Esophagus (tissue), 2 donors: ENCODE measurements around the gene KLC1. TPM values are rescaled to one million over a fixed set of nuclear protein-coding genes. Genes with fewer than 3 reads are reported as not detected.

Experiments
- H3K27ac ChIP-seq, 2 donors: one replicate each; pipeline ENCODE4 v1.5.1; 2013; ENCODE audit warnings: low read depth in 2 of 2, mild to moderate bottlenecking in 2 of 2, inconsistent platforms in 1 of 2, low read length in 1 of 2, moderate library complexity in 1 of 2
- H3K27me3 ChIP-seq, 2 donors: one replicate each; pipeline ENCODE4 v1.6.1; 2013; ENCODE audit warnings: low read length in 2 of 2, control low read depth in 1 of 2, mild to moderate bottlenecking in 1 of 2; ENCODE audit not compliant: insufficient read depth in 2 of 2, control insufficient read depth in 1 of 2
- H3K36me3 ChIP-seq, 2 donors: one replicate each; pipeline ENCODE4 v1.6.1; 2013; ENCODE audit warnings: low read length in 1 of 2; ENCODE audit not compliant: control insufficient read depth in 2 of 2, insufficient read depth in 2 of 2
- H3K4me1 ChIP-seq, 2 donors: one replicate each; pipeline ENCODE4 v1.6.1; 2013; ENCODE audit warnings: low read length in 1 of 2; ENCODE audit not compliant: control insufficient read depth in 2 of 2, insufficient read depth in 2 of 2
- H3K4me3 ChIP-seq, 2 donors: one replicate each; pipeline ENCODE4 v1.5.1; 2013; ENCODE audit warnings: low read length in 2 of 2, mild to moderate bottlenecking in 2 of 2, low read depth in 1 of 2, moderate library complexity in 1 of 2
- H3K9me3 ChIP-seq, 2 donors: one replicate each; pipeline ENCODE4 v1.6.1; 2013; ENCODE audit warnings: mild to moderate bottlenecking in 2 of 2, low read depth in 1 of 2, low read length in 1 of 2, moderate library complexity in 1 of 2; ENCODE audit not compliant: control insufficient read depth in 2 of 2, insufficient read depth in 1 of 2
- WGBS, 2 donors: extraction: QIAGEN DNeasy Blood & Tissue Kit; methylation state at CpG; one replicate each; pipeline ENCODE4 v1.1.7; 2013; 5-methylcytosine and 5-hydroxymethylcytosine counted together
- polyA plus RNA-seq, 2 donors: library from polyadenylated mRNA; stranded (reverse); fragments of 200-250 nt; gene quantifications; one replicate each; pipeline ENCODE4 v1.2.3, GENCODE V29; 2013
- donor health status: healthy with polysubstance abuse.
- donor health status: Bipolar disorder and iron deficiency.

The KLC1 gene
- polyA plus RNA-seq, 2 donors = 69.8 to 102 TPM

GRCh38 chr14:103740991-103741689 is 112.1 kb downstream of the KLC1 start:
- H3K27ac ChIP-seq = no peak overlapping the region
- H3K4me1 ChIP-seq = peaks cover 3 to 7% of the 10 kb centered on the region in 2 donors
- no peaks in the 10 kb centered on the region for H3K27me3 ChIP-seq
- WGBS, 2 donors = 79 to 84% methylated on average over 14 of the region's 14 CpGs
- no peak overlapping the region for H3K4me3 ChIP-seq
- no peaks in the 10 kb centered on the region for H3K9me3 ChIP-seq
- H3K36me3 ChIP-seq = peaks cover 13 to 53% of the 10 kb centered on the region in 2 donors

- H3K27ac ChIP-seq = no peak overlapping the region
- 76 to 81% methylated on average over 9 of the region's 9 CpGs for WGBS, 2 donors
- H3K36me3 ChIP-seq = peaks cover 13 to 59% of the 10 kb centered on the region in 2 donors
- peaks cover 0 to 4% of the 10 kb centered on the region in 2 donors for H3K4me1 ChIP-seq
- no peak overlapping the region for H3K4me3 ChIP-seq
- H3K9me3 ChIP-seq = no peaks in the 10 kb centered on the region
- H3K27me3 ChIP-seq = no peaks in the 10 kb centered on the region
Observed at GRCh38 chr14:103741876-103742275, 112.9 kb downstream of the KLC1 start.

GRCh38 chr14:103742499-103743255 is 113.7 kb downstream of the KLC1 start:
- no peaks in the 10 kb centered on the region for H3K27me3 ChIP-seq
- no peak overlapping the region for H3K27ac ChIP-seq
- H3K4me1 ChIP-seq = peaks cover 0 to 2% of the 10 kb centered on the region in 2 donors
- H3K4me3 ChIP-seq = no peak overlapping the region
- whole genome bisulfite sequencing, 2 donors = 88 to 91% methylated on average over 14 of the region's 14 CpGs
- H3K9me3 ChIP-seq = no peaks in the 10 kb centered on the region
- peaks cover 13 to 59% of the 10 kb centered on the region in 2 donors for H3K36me3 ChIP-seq

- Histone ChIP-seq H3K27me3 (no peaks in the 10 kb centered on the region), H3K36me3 (peaks cover 10 to 58% of the 10 kb centered on the region in 2 donors)
- 89 to 93% methylated on average over 15 of the region's 15 CpGs for WGBS, 2 donors
Observed at GRCh38 chr14:103743691-103744090, 114.7 kb downstream of the KLC1 start.

GRCh38 chr14:103744621-103745395 is 115.8 kb downstream of the KLC1 start:
- H3K27ac ChIP-seq = no peak overlapping the region
- no peaks in the 10 kb centered on the region for H3K9me3 ChIP-seq
- no peak overlapping the region for H3K4me3 ChIP-seq
- H3K4me1 ChIP-seq = peaks cover 0 to 2% of the 10 kb centered on the region in 2 donors
- no peaks in the 10 kb centered on the region for H3K27me3 ChIP-seq
- 83 to 84% methylated on average over 15 of the region's 15 CpGs for WGBS, 2 donors
- H3K36me3 ChIP-seq = peaks cover 9 to 53% of the 10 kb centered on the region in 2 donors

More at GRCh38 chr14:103743691-103744090, 114.7 kb downstream of the KLC1 start:
- Histone ChIP-seq H3K4me3 (no peak overlapping the region), H3K27ac (no peak overlapping the region), H3K9me3 (no peaks in the 10 kb centered on the region), H3K4me1 (peaks cover 0 to 2% of the 10 kb centered on the region in 2 donors)

GRCh38 chr14:103745424-103745823 is 116.4 kb downstream of the KLC1 start:
- H3K4me1 ChIP-seq = peaks cover 0 to 2% of the 10 kb centered on the region in 2 donors
- H3K27ac ChIP-seq = no peak overlapping the region
- WGBS, 2 donors = 73 to 80% methylated on average over 5 of the region's 5 CpGs
- no peaks in the 10 kb centered on the region for H3K9me3 ChIP-seq
- peaks cover 7 to 48% of the 10 kb centered on the region in 2 donors for H3K36me3 ChIP-seq
- no peaks in the 10 kb centered on the region for H3K27me3 ChIP-seq
- H3K4me3 ChIP-seq = no peak overlapping the region

GRCh38 chr14:103746701-103747100 is 117.7 kb downstream of the KLC1 start:
- 81 to 86% methylated on average over 10 of the region's 10 CpGs for WGBS, 2 donors
- H3K4me1 ChIP-seq = peaks cover 0 to 2% of the 10 kb centered on the region in 2 donors
- no peak overlapping the region for H3K27ac ChIP-seq
- H3K9me3 ChIP-seq = no peaks in the 10 kb centered on the region
- H3K27me3 ChIP-seq = no peaks in the 10 kb centered on the region
- H3K4me3 ChIP-seq = no peak overlapping the region
- peaks cover 3 to 41% of the 10 kb centered on the region in 2 donors for H3K36me3 ChIP-seq

GRCh38 chr14:103748534-103748857 is 119.5 kb downstream of the KLC1 start:
- whole genome bisulfite sequencing, 2 donors = 80 to 81% methylated on average over 5 of the region's 5 CpGs
- no peaks in the 10 kb centered on the region for H3K27me3 ChIP-seq
- no peak overlapping the region for H3K27ac ChIP-seq
- H3K4me1 ChIP-seq = peaks cover 0 to 2% of the 10 kb centered on the region in 2 donors
- H3K36me3 ChIP-seq = peaks cover 3 to 34% of the 10 kb centered on the region in 2 donors
- H3K4me3 ChIP-seq = no peak overlapping the region
- no peaks in the 10 kb centered on the region for H3K9me3 ChIP-seq

- H3K4me1 ChIP-seq = peaks cover 0 to 2% of the 10 kb centered on the region in 2 donors
- H3K9me3 ChIP-seq = no peaks in the 10 kb centered on the region
- H3K27ac ChIP-seq = no peak overlapping the region
- H3K4me3 ChIP-seq = no peak overlapping the region
- WGBS, 2 donors = 92 to 96% methylated on average over 5 of the region's 5 CpGs
- H3K36me3 ChIP-seq = peaks cover 3 to 29% of the 10 kb centered on the region in 2 donors
- no peaks in the 10 kb centered on the region for H3K27me3 ChIP-seq
Observed at GRCh38 chr14:103749452-103749851, 120.4 kb downstream of the KLC1 start.
